OCI-LY3 (cell line): ENCODE data around the gene AK2.

Experiments used
- H2AFZ ChIP-seq: fragments of 200-600, 300-600 bp; shearing (Covaris generic); 2 replicates; pipeline ENCODE4 v1.6.0; 2014; ENCODE audit warnings: antibody characterized with exemption, low read depth, low read length
- H3K27ac ChIP-seq: fragments of 200-600, 300-600 bp; sonication (generic); 2 replicates; pipeline ENCODE4 v1.5.1; 2014; ENCODE audit warnings: mild to moderate bottlenecking, low read length, moderate library complexity, mixed read lengths
- H3K27me3 ChIP-seq: fragments of 200-600, 300-600 bp; sonication (generic); 2 replicates; pipeline ENCODE4 v1.6.1; 2014; ENCODE audit warnings: low read depth, low read length, mixed read lengths
- H3K36me3 ChIP-seq: fragments of 200-600, 300-600 bp; sonication (generic); replicated peaks from 2 replicates; pipeline ENCODE3; 2014; ENCODE audit warnings: low read depth, low read length, mixed read lengths
- H3K4me1 ChIP-seq: fragments of 300-600, 200-600 bp; sonication (generic); 2 replicates; pipeline ENCODE4 v1.6.1; 2014; ENCODE audit warnings: low read length, mixed read lengths
- H3K4me2 ChIP-seq: fragments of 200-600, 300-600 bp; sonication (generic); 2 replicates; pipeline ENCODE4 v1.6.1; 2014; ENCODE audit warnings: low read length, mixed read lengths
- H3K4me3 ChIP-seq: fragments of 300-600, 200-600 bp; sonication (generic); 2 replicates; pipeline ENCODE4 v1.5.1; 2014; ENCODE audit warnings: antibody characterized with exemption, mild to moderate bottlenecking, low read length, moderate library complexity
- H3K79me2 ChIP-seq: fragments of 300-600, 200-600 bp; shearing (Covaris generic); 2 replicates; pipeline ENCODE4 v1.6.1; 2014; ENCODE audit warnings: mild to moderate bottlenecking, low read length, mixed read lengths
- H3K9ac ChIP-seq: fragments of 300-600, 200-600 bp; shearing (Covaris generic); 2 replicates; pipeline ENCODE4 v1.6.0; 2014; ENCODE audit warnings: mild to moderate bottlenecking, low read length, moderate library complexity
- H3K9me3 ChIP-seq: fragments of 200-600, 300-600 bp; shearing (Covaris generic); 2 replicates; pipeline ENCODE4 v1.6.1; 2014; ENCODE audit warnings: low read length, mixed read lengths; ENCODE audit not compliant: insufficient read depth
- H4K20me1 ChIP-seq: fragments of 200-600, 300-600 bp; sonication (generic); 2 replicates; pipeline ENCODE4 v1.6.1; 2016; ENCODE audit warnings: low read length, mixed read lengths; ENCODE audit not compliant: insufficient read depth
- EZH2phosphoT487 ChIP-seq: fragments of 200-600 bp; shearing (Covaris generic); IDR thresholded peaks from 2 replicates; pipeline ENCODE4 v1.6.1; 2018; ENCODE audit warnings: antibody characterized with exemption, mixed run types, low read depth
- TF ChIP-seq, protein P1 (sequence below): fragments of 200-600, 300-600 bp; sonication (generic); IDR thresholded peaks from 2 replicates; pipeline ENCODE4 v1.5.1; 2014; ENCODE audit warnings: antibody characterized with exemption, low read length, low read depth

The AK2 gene

DNA sequence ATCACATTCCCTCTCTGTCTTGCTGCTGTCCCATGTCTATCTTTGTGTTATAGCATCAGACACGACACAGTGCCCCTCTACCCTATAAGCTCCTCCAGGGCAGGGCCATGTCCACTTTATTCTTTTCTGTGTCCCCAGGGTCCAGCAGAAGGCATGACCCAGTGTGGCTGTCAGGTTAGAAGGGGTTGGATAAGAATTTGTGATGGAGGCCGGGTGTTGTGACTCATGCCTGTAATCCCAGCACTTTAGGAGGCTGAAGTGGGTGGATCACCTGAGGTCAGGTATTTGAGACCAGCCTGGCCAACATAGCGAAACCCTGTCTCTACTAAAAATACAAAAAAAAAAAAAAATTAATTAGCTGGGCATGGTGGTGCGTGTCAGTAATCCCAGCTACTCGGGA, 45.8 kb downstream of the AK2 start:
- Histone ChIP-seq H3K9me3 (no peaks in the 10 kb centered on the region), H3K4me3 (no peak overlapping the region), H2AFZ (no peak overlapping the region), H3K79me2 (no peaks in the 10 kb centered on the region), H3K27ac (peak overlapping the region; percentile 99), H3K9ac (no peak overlapping the region), H3K4me1 (peaks cover 53% of the 10 kb centered on the region), H3K4me2 (peak overlapping the region; percentile 86; the same call in 1 of the 2 replicates), H3K27me3 (no peaks in the 10 kb centered on the region), H3K36me3 (no peaks in the 10 kb centered on the region), H4K20me1 (no peaks in the 10 kb centered on the region)
- TF ChIP-seq, protein P1, sequence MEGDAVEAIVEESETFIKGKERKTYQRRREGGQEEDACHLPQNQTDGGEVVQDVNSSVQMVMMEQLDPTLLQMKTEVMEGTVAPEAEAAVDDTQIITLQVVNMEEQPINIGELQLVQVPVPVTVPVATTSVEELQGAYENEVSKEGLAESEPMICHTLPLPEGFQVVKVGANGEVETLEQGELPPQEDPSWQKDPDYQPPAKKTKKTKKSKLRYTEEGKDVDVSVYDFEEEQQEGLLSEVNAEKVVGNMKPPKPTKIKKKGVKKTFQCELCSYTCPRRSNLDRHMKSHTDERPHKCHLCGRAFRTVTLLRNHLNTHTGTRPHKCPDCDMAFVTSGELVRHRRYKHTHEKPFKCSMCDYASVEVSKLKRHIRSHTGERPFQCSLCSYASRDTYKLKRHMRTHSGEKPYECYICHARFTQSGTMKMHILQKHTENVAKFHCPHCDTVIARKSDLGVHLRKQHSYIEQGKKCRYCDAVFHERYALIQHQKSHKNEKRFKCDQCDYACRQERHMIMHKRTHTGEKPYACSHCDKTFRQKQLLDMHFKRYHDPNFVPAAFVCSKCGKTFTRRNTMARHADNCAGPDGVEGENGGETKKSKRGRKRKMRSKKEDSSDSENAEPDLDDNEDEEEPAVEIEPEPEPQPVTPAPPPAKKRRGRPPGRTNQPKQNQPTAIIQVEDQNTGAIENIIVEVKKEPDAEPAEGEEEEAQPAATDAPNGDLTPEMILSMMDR, result no peak
- TF ChIP-seq EZH2phosphoT487, result no peak

GRCh38 chr1:32989160-32990050, 47.3 kb downstream of the AK2 start:
- Histone ChIP-seq H3K9me3 (no peaks in the 10 kb centered on the region), H3K79me2 (no peaks in the 10 kb centered on the region), H3K4me2 (no peak overlapping the region), H3K4me3 (no peak overlapping the region), H3K36me3 (no peaks in the 10 kb centered on the region), H4K20me1 (no peaks in the 10 kb centered on the region), H3K27ac (no peak overlapping the region), H3K27me3 (no peaks in the 10 kb centered on the region), H2AFZ (no peak overlapping the region), H3K4me1 (peaks cover 67% of the 10 kb centered on the region), H3K9ac (no peak overlapping the region)
- TF ChIP-seq EZH2phosphoT487, result no peak
- TF ChIP-seq, protein P1, result no peak

DNA sequence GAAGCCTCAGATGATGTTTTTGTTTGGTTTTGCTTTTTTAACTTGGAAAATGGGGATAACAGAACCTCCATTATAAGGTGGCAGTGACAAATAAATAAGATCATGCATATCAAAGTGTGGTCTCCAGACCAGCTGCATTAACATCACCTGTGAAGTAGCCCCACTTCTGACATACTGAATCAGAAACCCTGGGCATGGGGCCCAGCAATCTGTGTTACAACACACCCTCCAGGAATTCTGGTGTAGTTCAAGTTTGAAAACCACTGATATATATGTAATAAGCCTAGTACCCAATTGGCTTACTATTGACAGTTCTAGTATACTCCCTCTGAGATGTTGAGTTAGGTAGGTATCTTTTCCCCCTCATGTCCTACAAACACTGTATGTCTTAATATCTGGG, 48.0 kb downstream of the AK2 start:
- Histone ChIP-seq H3K9ac (no peak overlapping the region), H4K20me1 (no peaks in the 10 kb centered on the region), H2AFZ (no peak overlapping the region), H3K36me3 (no peaks in the 10 kb centered on the region), H3K4me1 (peaks cover 67% of the 10 kb centered on the region), H3K9me3 (no peaks in the 10 kb centered on the region), H3K27ac (no peak overlapping the region), H3K4me3 (no peak overlapping the region), H3K27me3 (no peaks in the 10 kb centered on the region), H3K4me2 (no peak overlapping the region), H3K79me2 (no peaks in the 10 kb centered on the region)
- TF ChIP-seq, protein P1, result no peak
- no peak for TF ChIP-seq EZH2phosphoT487

GRCh38 chr1:32985226-32985625, 51.5 kb downstream of the AK2 start:
- H3K27me3 ChIP-seq, result no peaks in the 10 kb centered on the region
- no peaks in the 10 kb centered on the region for H4K20me1 ChIP-seq
- H3K4me3 ChIP-seq, result peak overlapping the region; percentile 40; the same call in 1 of the 2 replicates
- H2AFZ ChIP-seq, result no peak overlapping the region
- peak overlapping the region; percentile 59 for H3K4me2 ChIP-seq
- no peaks in the 10 kb centered on the region for H3K36me3 ChIP-seq
- peak overlapping the region; percentile 97 for H3K27ac ChIP-seq
- peaks cover 69% of the 10 kb centered on the region for H3K4me1 ChIP-seq
- H3K79me2 ChIP-seq, result no peaks in the 10 kb centered on the region
- H3K9me3 ChIP-seq, result no peaks in the 10 kb centered on the region
- peak overlapping the region; percentile 64 for H3K9ac ChIP-seq
- TF ChIP-seq, protein P1, result no peak
- TF ChIP-seq EZH2phosphoT487, result no peak
